ENCODE data around the gene SCN2A.

DNA sequence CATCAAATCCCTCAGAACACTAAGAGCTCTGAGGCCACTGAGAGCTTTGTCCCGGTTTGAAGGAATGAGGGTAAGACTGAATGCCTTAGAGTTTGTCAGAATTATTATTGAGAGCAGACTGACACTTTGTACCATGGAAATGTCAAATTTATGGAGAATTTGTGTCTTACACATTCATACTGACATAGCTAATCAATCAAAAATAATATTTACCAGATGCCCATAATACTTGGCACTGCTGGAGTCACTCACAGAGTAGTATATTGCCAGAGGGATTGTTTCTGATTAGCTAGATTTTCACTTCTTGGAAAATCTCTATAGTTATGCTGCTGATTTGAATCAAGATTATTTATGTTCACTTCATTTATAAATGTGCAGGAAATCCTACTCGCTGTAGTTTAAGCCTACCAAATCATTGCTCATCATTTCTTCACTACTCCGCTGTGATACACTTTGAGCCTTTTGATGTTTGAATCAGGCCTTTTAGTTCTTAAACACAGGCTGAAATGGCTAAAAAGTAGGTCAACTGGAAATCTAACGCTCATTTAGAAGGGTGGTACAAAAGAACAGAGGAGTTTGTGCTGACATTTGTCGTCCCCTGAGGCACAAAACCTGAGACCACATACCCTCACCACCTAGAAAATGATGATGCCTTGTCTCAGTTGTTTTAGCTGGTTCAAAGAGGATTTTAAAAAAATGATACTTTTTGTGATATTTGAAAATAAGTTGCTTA is 134.2 kb downstream of the SCN2A start:
- TF ChIP-seq, protein P1, sequence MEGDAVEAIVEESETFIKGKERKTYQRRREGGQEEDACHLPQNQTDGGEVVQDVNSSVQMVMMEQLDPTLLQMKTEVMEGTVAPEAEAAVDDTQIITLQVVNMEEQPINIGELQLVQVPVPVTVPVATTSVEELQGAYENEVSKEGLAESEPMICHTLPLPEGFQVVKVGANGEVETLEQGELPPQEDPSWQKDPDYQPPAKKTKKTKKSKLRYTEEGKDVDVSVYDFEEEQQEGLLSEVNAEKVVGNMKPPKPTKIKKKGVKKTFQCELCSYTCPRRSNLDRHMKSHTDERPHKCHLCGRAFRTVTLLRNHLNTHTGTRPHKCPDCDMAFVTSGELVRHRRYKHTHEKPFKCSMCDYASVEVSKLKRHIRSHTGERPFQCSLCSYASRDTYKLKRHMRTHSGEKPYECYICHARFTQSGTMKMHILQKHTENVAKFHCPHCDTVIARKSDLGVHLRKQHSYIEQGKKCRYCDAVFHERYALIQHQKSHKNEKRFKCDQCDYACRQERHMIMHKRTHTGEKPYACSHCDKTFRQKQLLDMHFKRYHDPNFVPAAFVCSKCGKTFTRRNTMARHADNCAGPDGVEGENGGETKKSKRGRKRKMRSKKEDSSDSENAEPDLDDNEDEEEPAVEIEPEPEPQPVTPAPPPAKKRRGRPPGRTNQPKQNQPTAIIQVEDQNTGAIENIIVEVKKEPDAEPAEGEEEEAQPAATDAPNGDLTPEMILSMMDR (IDR thresholded peaks at IDR 0.05; ENCODE audit: low read depth, low read length): no peak
- TF ChIP-seq EZH2phosphoT487 (IDR thresholded peaks at IDR 0.05; ENCODE audit: low read depth): no peak

Data from OCI-LY3 (cell line).